ENCODE data around the gene KLK11.

KLK11 gene

GRCh38 chr19:50979758-50980157 is 46.7 kb downstream of the KLK11 start:
- H3K4me3 ChIP-seq (ENCODE audit: low read length), result no peak overlapping the region
- no peak for TF ChIP-seq ZNF274 (IDR thresholded peaks at IDR 0.05; ENCODE audit: low read depth, low read length)

- no peak overlapping the region for H3K4me3 ChIP-seq (ENCODE audit: low read length)
- no peak for TF ChIP-seq ZNF274 (IDR thresholded peaks at IDR 0.05; ENCODE audit: low read depth, low read length)
Measured at GRCh38 chr19:50978772-50979390, 47.5 kb downstream of the KLK11 start.

GRCh38 chr19:50977626-50978025 is 48.8 kb downstream of the KLK11 start:
- H3K4me3 ChIP-seq (ENCODE audit: low read length), result no peak overlapping the region
- TF ChIP-seq ZNF274 (IDR thresholded peaks at IDR 0.05; ENCODE audit: low read depth, low read length), result no peak

- no peak for TF ChIP-seq ZNF274 (IDR thresholded peaks at IDR 0.05; ENCODE audit: low read depth, low read length)
- H3K4me3 ChIP-seq (ENCODE audit: low read length), result no peak overlapping the region
Measured at GRCh38 chr19:50975766-50976165, 50.6 kb downstream of the KLK11 start.

DNA sequence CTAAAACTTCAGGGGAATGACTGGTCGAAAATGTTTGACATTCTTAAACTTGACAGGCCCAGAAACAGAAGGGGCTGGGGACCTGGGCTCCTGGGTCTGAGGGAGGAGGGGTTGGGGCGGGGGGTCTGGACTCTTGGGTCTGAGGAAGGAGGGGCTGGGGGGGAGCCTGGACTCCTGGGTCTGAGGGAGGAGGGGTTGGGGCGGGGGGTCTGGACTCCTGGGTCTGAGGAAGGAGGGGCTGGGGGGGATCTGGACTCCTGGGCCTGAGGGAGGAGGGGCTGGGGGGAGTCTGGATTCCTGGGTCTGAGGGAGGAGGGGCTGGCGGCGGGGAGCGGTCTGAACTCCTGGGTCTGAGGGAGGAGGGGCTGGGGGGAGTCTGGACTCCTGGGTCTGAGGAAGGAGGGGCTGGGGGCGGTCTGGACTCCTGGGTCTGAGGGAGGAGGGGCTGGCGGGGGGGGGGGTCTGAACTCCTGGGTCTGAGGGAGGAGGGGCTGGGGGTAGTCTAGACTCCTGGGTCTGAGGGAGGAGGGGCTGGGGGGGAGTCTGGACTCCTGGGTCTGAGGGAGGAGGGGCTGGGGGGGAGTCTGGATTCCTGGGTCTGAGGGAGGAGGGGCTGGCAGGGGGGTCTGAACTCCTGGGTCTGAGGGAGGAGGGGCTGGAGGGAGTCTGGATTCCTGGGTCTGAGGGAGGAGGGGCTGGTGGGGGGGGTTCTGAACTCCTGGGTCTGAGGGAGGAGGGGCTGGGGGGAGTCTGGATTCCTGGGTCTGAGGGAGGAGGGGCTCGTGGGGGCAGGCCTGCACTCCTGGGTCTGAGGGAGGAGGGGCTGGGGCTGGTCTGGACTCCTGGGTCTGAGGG is 51.5 kb downstream of the KLK11 start:
- no peak overlapping the region for H3K4me3 ChIP-seq (ENCODE audit: low read length)
- TF ChIP-seq ZNF274 (IDR thresholded peaks at IDR 0.05; ENCODE audit: low read depth, low read length), result no peak

DNA sequence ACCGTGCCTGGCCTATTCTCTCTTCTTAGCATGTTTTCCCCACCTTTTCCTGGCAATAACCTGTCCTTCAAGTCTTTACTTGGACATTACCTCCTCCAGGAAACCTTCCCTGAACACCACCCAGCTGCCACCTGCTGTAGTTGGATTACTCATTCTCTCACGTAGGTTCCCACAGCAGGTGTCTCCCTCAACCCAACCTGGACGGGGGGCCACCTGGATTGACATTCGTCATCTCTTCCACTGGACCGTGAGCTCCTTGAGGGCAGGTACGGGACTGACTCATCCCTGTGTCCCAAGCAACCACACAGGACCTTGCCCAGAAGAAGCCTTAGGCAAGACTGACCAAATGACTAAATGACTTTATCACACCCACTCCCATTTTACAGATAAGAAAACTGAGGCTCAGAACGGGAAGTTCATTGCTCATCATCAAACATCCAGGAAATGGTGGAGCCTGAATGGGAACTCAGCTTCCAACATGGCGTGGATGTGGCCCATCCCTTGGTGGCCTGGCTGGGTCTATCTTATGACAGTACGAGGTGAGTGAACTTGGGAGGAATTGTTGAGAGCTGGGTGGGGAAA is 53.5 kb downstream of the KLK11 start:
- TF ChIP-seq ZNF274 (IDR thresholded peaks at IDR 0.05; ENCODE audit: low read depth, low read length), result no peak
- H3K4me3 ChIP-seq (ENCODE audit: low read length), result no peak overlapping the region

Data from GM08714 (cell line).